ENCODE measurements around the gene COX19. TPM values are rescaled to one million over a fixed set of nuclear protein-coding genes. Genes with fewer than 3 reads are reported as not detected.

Gene COX19
- total RNA-seq, 1 donor from 2014 or later = 13.7 TPM

DNA sequence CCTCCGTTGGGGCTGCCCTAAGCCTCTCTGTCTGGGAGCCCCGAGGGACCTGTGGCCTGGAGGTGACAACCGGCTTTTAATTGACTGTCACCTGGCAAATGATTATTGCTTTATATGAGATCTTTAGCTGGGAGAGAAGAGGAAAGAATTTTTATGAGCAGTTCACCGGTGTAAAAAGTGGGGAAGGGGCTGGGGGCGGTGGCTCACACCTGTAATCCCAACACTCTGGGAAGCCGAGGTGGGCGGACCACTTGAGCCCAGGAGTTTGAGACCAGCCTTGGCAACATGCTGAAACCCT lies 2.6 kb upstream of the COX19 start:
- DNase-seq = no peak

- DNase-seq = peak; percentile 62
Observed at GRCh38 chr7:977326-978048, 2.1 kb upstream of the COX19 start.

DNA sequence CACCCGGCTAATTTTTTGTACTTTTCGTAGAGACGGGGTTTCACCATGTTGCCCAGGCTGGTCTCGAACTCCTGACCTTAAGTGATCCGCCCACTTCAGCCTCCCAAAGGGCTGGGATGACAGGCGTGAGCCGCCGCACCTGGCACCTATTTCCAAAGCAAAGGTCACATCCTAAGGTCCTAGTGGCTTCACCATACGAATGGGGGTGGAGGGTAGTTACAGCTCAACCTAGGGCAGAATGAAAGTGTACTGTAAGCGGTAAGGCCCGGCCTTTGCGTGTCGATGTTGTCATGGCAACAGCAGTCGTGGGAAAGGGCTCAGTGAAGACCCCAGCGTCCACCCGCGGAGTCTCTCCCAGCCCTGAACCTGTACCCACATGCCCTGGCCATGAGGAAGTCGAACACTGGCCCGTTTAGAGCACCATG lies 1.6 kb upstream of the COX19 start:
- DNase-seq = no peak

GRCh38 chr7:975702-976473 lies 539 bp upstream of the COX19 start:
- no peak for DNase-seq

- DNase-seq = no peak
Observed at GRCh38 chr7:974172-974571, 1.2 kb downstream of the COX19 start.

DNA sequence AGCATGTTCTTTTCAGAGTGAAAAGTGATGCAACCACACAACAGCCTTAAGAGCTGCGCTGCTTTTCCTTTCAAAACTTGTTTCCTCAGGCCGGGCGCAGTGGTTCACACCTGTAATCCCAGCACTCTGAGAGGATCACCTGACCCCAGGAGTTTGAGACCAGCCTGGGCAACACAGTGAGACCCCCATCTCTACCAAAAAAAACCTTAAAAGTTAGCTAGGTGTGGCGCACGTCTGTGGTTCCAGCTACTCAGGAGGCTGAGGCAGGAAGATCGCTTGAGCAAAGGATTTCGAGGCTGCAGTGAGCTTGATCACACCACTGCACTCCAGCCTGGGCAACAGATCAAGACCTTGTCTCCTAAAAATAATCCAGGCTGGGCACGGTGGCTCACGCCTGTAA lies 2.0 kb downstream of the COX19 start:
- DNase-seq = no peak

- DNase-seq = no peak
Observed at GRCh38 chr7:972676-973309, 2.6 kb downstream of the COX19 start.

GRCh38 chr7:972110-972509 lies 3.2 kb downstream of the COX19 start:
- DNase-seq = no peak

- DNase-seq = no peak
Observed at GRCh38 chr7:970744-971143, 4.6 kb downstream of the COX19 start.

- no peak for DNase-seq
Observed at GRCh38 chr7:969403-969802, 5.9 kb downstream of the COX19 start.

GRCh38 chr7:968205-969105 lies 6.9 kb downstream of the COX19 start:
- no peak for DNase-seq

DNA sequence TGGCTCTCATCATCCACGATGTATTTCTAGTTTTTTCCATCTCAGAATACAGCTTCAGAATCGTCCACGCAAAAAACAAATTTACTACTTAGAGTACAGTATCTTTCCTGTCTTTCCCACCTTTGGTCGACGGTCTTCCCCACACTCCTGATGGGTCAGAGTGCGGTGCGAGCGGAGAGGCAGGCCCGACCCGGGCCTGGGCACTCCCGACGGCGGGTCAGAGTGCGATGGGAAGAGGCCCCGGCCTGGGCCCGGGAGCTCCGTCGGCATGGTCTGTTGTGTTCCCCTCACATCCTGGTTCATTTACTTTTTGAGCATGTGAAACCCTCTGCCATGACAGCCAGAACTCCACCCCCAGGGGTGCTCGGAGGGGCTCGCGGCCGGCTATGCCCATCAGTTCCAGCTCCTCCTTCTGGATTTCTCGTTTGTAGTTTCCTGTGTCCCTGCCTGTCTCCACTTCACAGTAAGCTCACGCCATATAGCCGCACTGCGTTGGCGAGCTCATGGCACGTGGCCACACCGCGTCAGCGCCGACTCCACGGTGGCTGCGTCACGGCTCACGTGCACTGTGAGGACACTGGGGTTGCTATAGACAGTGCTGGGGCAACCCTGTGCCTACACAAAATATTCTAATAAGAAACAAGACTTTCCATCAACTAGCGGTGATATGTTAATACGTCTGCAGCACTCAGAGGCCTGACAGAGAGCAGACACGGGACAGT lies 7.8 kb downstream of the COX19 start:
- no peak for DNase-seq

- DNase-seq = no peak
Observed at GRCh38 chr7:966291-967069, 8.9 kb downstream of the COX19 start.

GRCh38 chr7:964401-965231 lies 10.7 kb downstream of the COX19 start:
- peak; percentile 62 for DNase-seq

DNA sequence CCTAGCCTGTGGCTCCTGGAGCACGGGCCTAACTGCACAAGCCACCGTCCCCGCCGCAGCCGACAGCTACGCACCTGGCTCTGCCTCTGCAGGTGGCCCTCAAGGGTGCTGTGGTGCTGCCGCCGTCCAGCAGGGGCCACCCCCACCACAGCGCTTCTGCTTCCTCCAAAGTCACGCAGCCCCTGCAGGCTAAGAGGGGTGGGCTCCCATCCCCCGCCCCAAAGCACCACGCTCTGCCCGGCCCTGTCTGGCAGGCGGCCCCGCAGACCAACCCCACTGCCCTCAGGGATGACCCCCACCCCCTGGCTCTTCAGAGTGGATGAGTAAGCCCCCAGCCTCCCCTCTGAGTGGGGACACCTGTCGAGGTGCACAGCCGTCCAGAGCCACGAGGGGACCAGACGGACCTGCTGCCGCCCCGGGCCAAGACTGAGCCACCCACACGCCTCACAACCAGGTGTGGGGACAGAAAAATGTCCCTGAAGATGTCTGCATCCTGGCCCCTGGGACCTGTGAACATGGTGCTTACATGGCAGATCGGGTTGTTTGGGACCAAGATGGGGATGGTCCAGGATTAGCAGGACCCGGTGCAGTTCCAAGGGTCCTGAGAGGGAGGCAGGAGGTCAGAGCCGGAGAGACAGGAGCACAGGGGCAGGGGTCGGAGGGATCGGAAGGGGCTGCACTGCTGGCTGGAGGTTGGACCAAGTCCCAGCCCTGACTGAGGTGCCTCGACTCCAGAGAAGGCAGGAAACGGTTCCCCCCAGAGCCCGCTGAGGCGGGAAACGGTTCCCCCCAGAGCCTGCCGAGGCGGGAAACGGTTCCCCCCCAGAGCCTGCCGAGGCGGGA lies 11.9 kb downstream of the COX19 start:
- DNase-seq = no peak

- DNase-seq = no peak
Observed at GRCh38 chr7:962401-963081, 12.8 kb downstream of the COX19 start.

DNA sequence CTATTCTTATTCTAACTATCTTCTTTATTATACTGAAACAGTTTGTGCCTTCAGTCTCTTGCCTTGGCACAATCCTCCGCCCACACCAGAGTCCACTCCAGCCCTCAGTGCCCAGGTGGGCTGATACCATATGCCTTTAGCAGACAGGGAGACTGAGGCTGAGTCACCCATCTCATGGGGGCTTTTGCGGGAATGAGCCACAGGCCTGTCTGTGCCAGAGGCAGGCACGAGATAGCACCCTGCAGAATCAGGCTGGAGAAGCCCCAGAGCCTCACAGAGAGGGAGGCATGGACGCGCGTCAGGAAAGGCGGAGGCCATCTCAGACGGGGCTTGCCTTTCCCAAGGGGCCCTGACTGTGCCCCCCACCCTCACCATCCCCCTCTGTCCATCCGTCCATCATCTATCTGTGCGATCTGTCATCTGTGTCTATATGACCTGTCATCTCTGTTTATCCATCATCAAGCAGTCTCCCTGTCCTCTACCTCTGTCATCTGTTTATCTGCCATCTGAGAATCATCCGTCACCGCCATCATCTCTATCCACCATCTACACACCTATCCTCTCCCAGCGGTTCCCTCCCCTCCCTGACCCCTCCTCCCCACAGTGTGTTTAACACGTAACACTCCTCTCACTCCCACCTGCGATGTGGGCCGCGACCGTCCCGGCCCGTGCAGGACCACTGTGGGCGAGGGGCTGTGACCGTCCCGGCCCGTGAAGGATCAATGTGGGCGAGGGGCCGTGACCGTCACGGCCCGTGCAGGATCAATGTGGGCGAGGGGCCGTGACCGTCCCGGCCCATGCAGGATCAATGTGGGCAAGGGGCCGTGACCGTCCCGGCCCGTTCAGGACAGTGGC lies 13.6 kb downstream of the COX19 start:
- no peak for DNase-seq
